UCSD-AML1 (cell line): ENCODE data around the gene SIDT2.
"Not testable (repeated sequence)": the region's sequence is repeated elsewhere in the genome, so short reads cannot be mapped to it uniquely, and the experiment has no call there.

ENCODE experiments used
- DNase-seq: peaks from one replicate; lab custom pipeline; 2025; ENCODE audit not compliant: unreplicated experiment; lab: John Stamatoyannopoulos, UW

Gene SIDT2

GRCh38 chr11:117201658-117202305 lies 23.2 kb downstream of the SIDT2 start:
- DNase-seq, result no peak

- no peak for DNase-seq
These were observed 24.0 kb downstream of the SIDT2 start for GRCh38 chr11:117202386-117203068.

GRCh38 chr11:117203069-117203407 lies 24.5 kb downstream of the SIDT2 start:
- no peak for DNase-seq

- DNase-seq, result no peak
These were observed 25.9 kb downstream of the SIDT2 start for GRCh38 chr11:117204283-117205080.

- DNase-seq, result no peak
These were observed 26.8 kb downstream of the SIDT2 start for GRCh38 chr11:117205211-117205818.

- not testable (repeated sequence) for DNase-seq
These were observed 27.6 kb downstream of the SIDT2 start for GRCh38 chr11:117206111-117206510.

GRCh38 chr11:117206859-117207258 lies 28.3 kb downstream of the SIDT2 start:
- not testable (repeated sequence) for DNase-seq

- DNase-seq, result not testable (repeated sequence)
These were observed 28.9 kb downstream of the SIDT2 start for GRCh38 chr11:117207481-117207880.

GRCh38 chr11:117208710-117209109 lies 30.2 kb downstream of the SIDT2 start:
- DNase-seq, result not testable (repeated sequence)

GRCh38 chr11:117209351-117210125 lies 31.0 kb downstream of the SIDT2 start:
- DNase-seq, result not testable (repeated sequence)

GRCh38 chr11:117210620-117211019 lies 32.1 kb downstream of the SIDT2 start:
- DNase-seq, result no peak

- DNase-seq, result no peak
These were observed 34.3 kb downstream of the SIDT2 start for GRCh38 chr11:117212697-117213355.

GRCh38 chr11:117214404-117215110 lies 36.0 kb downstream of the SIDT2 start:
- DNase-seq, result no peak

GRCh38 chr11:117217141-117218084 lies 38.9 kb downstream of the SIDT2 start:
- no peak for DNase-seq

GRCh38 chr11:117218133-117218915 lies 39.8 kb downstream of the SIDT2 start:
- no peak for DNase-seq

- no peak for DNase-seq
These were observed 40.5 kb downstream of the SIDT2 start for GRCh38 chr11:117219001-117219400.

GRCh38 chr11:117219455-117219854 lies 40.9 kb downstream of the SIDT2 start:
- DNase-seq, result no peak

GRCh38 chr11:117219995-117220394 lies 41.5 kb downstream of the SIDT2 start:
- DNase-seq, result no peak
